HG03521 (cell line): ENCODE results near the gene RNMT.
A peak's percentile ranks its signal among the peaks of the same experiment; 100 is the strongest.
"Not testable (repeated sequence)": the region's sequence is repeated elsewhere in the genome, so short reads cannot be mapped to it uniquely, and the experiment has no call there.

Experiments
- ATAC-seq: cut with Tn5 transposase; IDR thresholded peaks from one replicate; pipeline ENCODE4 v1.9.1; 2021; ENCODE audit warnings: mild to moderate bottlenecking, moderate library complexity; ENCODE audit not compliant: unreplicated experiment

Gene RNMT

GRCh38 chr18:13726232-13726971, at the start of gene RNMT, which contains the start of gene FAM210A:
RNMT (plus strand) TSS chr18:13726673; CDS start chr18:13731518, 4,845 bp downstream.
FAM210A (minus strand) TSS chr18:13726558; CDS start chr18:13682077, 44,481 bp downstream.
- peak; percentile 93 for ATAC-seq

DNA sequence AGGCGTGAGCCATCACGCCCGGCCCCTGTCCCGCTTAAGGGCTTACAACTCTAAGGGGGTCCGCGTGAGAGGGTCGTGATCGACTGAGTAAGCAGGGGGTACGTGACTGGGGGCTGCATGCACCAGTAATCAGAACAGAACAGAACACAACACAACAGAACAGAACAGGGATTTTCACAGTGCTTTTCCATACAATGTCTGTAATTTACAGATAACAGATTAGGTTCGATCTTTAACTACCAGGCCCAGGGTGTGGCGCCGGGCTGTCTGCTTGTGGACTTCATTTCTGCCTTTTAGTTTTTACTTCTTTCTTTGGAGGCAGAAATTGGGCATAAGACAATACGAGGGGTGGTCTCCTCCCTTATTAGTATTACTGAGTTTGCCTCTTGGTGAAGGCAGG, 49.1 kb upstream of the RNMT start:
- not testable (repeated sequence) for ATAC-seq

DNA sequence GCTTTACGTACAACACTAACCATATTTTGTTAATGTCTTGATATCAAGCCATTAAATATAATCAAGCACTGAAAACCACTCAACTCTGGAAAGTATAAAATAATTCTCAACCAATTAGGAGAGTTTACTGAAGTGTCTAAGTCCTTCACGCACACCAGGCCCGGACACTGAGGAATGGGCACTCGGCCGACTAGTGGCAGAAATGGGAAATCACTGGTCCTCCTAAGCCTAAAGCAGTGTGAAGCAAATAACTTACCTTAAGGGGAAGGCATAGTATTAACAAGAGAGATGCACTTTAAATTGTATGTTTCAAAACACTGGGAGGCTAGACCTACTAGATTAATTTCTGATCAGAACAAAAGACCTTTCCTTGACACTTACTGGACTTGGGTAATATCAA, 45.9 kb upstream of the RNMT start:
- no peak for ATAC-seq

DNA sequence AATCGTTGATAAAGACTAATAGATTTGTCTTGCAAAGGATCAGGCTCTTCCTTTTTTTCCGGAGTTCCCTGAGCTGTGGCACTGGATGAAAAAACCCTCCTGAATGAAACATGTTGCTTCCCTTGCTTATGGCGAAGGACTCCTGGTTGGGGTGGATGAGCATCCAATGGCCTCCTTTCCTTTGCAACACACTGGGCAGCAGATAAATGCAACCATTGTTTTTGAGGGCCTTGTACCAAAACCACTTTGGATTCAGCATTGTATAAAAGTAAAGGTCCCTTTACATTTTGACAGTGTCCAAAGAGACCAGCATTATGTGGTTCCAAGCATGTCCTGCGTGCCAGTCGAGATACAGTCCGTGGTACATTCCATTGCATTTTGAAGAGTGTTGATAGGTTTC, 44.8 kb upstream of the RNMT start:
- no peak for ATAC-seq

DNA sequence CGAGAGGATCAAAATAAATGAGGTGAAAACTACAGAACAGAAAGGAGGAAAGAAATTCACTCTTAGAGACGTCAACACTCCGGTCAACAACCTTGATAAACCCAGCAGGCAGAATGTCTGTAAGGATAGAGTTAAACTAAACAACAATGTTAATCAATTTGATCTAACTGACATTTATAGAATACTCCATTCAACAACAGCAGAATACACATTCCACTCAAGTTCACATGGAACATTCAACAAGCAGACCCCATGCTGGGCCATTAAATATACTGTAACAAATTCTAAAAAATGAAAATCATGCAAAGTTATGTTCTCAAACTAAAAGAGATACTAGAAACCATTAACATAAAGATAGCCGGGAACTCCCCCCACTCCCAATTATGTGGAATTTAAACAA, 41.9 kb upstream of the RNMT start:
- no peak for ATAC-seq

- ATAC-seq: no peak
Measured at GRCh38 chr18:13688191-13689136, 38.0 kb upstream of the RNMT start.

GRCh38 chr18:13690060-13690459, 36.4 kb upstream of the RNMT start:
- ATAC-seq: not testable (repeated sequence)

GRCh38 chr18:13695337-13695736, 31.1 kb upstream of the RNMT start:
- ATAC-seq: not testable (repeated sequence)

DNA sequence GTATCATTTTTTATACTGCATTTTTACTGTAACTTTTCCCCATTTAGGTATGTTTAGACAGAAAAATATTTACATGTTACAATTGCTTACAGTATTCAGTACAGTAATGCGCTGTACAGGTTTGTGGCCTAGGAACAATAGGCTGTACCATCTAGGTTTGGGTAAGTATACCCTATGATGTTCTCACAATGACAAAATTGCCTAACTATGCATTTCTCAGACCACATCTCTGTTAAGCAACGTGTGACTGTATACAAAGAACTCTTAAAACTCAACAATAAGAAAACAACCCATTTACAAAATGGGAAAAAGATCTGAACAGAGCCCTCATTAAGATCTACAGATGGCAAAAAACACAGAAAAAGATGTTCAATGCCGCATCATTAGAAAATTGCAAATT, 29.5 kb upstream of the RNMT start:
- no peak for ATAC-seq

DNA sequence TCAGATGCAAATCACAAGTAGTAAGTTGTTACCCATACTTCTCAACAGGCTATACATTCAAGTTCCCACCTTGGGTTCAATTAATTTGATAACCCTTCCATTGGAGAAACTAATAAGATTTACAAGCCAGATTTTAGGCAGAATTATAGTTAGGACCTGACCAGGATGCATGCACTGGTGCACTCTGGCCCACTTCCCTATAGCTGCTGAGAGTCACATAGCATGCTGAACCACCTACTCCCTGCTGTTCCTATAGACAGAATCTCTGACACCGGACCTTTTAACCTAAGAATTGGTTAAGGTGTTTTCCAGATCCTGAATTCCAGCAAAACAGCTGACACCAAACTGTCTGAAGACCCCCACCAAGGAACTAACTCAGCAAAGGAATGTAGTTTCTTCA, 26.3 kb upstream of the RNMT start:
- ATAC-seq: no peak

DNA sequence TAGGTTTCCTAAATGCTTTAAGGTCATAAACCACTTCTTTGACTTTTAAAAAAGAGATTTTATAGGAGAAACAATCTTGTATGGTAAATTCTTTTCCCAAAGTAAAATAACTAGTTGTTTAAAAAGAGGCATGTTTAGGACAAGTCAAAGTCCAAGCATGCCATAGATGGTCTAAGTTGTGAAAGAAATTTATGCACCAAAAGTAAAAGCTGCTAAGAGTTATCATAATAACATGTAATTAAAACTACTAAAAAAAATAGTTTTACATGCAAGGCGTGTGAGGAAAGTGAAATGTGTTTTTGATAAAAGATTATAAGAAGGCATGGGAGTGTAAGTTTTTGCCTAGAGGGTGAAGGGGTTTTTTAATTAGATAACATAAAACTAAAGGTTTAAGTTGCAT, 22.6 kb upstream of the RNMT start:
- no peak for ATAC-seq

DNA sequence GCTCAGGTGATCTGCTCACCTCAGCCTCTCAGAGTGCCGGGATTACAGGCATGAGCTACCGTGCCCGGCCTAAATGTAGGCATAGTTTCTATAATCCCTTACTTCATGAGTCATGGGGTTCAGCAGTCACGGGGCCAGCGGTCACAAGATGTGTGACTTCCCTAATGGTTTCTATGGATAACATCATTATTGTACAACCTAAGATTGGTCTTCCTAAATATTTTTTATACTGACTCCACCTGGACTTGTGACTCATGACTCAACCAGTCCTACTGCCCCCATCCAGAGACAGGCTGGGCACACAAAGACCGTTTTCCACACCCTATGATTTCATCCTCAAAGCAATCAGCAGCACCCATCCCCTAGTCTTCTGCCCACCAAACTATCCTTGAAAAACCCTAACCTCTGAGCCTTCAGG, 16.1 kb upstream of the RNMT start:
- no peak for ATAC-seq

DNA sequence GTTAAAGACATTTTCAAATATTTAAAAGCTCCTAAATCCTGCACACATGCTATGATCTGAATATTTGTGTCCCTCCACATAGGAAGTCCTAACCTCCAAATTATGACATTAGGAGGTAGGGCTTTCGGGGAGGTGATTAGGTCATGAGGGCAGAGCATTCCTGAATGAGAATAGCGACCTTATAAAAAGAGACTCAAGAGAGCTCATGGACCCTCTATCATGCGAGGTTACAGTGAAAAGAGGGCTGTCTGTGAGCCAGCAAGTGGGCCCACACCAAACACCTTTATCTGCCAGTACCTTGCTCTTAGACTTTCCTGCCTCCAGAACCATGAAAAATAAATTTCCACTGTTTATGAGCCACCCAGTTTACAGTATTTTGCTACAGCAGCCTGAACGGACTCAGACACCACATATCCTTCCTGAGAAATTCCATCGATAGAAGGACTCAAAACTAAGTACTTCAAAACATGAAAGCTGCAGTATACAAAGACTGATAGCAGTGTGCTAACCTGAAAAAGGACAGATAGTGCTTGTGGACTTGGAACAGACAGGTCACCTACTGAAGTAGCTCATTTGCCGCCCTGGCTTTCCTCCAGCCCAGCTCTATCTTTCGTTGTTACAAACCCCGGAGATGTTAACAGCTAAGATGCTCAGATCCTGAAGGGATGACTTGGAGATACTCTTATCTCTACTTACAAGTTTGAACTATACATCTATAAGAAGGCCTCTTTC, 13.9 kb upstream of the RNMT start:
- ATAC-seq: no peak

DNA sequence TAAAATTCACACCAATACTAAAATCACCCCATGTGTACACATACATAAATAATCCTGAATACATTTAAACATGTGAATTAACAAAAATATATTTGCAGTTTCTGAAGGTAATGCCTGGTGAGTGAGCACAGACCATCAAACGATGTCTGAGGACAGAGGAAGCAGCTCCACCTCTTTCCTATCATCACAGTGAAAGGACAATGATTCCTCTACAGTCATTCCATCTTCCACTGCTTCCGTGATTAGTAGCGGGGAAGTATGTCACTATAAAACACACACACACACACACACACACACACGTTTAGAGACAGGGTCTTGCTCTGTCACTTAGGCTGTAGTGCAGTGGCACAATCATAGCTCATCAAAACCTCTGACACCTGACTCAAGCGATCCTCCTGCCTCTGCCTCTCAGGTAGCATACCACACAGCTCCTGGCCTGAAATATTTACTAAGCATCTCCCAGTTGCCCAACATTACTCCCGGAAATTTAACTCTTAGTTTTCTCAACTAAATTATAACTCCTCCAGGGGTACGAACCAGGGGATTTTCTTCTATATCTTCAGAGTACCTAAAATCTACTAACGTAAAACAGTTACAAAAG, 12.9 kb upstream of the RNMT start:
- no peak for ATAC-seq

- ATAC-seq: no peak
Measured at GRCh38 chr18:13715330-13715729, 11.1 kb upstream of the RNMT start.

DNA sequence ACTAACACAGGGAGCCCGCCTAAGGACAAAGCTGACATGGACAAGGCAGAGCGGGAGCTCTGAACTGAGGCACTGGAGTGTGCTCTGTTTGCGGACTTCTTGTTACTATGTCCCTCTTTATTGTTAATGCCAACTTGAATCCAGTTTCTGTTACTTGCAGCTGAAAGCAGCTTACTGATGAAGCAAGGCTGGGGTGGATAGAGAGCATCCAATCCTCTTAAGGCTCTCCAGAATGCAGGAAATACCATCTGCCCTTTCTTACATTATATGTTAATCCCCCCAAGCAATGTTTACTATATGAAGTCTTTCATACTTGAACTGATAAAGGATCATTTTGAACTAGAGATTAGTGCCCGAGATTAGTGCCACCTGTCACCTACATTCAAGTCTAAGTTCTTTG, 9.6 kb upstream of the RNMT start:
- no peak for ATAC-seq

- no peak for ATAC-seq
Measured at GRCh38 chr18:13720123-13720522, 6.3 kb upstream of the RNMT start.

GRCh38 chr18:13720847-13721246, 5.6 kb upstream of the RNMT start:
- no peak for ATAC-seq

DNA sequence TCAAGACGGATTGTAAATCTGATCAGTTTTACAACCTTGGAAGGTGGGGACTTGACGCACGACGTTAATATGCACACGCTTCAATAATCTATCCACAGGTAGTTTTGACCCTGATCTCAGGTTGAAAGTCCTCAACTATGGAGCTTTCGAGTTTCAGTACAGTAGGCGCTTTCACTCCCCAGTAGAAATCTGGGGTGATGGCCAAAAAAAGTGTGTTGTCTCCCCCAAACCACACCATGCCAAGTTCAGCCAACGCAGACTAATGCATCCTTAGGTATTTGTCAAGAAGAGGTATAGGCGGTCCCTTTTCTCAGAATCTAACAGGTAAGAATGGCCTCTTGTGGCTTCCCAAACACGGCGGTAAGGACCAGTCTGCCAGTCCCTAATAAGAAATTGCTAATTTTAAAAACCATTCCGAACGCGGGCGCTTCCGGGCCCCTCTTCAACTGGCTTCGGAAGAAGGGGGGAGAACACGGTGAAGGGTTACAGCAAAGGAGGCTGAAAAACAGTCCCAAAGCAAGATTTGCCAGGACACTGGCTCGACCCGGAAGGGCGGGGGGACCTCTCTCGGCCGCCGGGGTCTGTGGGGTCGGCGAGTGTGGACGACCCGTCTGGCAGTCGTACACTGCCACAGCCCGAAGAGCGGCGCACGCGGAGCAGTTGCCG, 774 bp upstream of the RNMT start:
- ATAC-seq: no peak

DNA sequence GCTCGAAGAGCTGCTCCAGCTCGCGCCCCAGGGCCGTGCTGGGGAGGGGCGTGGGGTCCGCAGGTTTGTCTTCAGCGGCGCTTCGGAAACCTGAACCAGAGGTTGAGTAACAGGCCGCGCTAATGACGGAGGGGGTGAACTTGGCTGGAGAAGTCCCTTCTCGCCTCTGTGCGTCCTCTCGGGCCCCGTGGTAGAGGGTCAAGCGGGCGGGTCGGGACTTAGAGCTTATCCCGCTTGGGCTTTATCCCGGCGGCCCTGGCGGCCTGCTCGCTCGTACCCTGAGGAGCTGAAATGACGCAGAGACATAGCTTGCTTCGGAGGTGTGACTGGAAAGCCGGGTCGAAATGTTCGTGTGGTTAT, 479 bp downstream of the RNMT start:
- peak; percentile 9 for ATAC-seq
